ENCODE measurements around the gene COPS7A.
"Not testable (repeated sequence)": the region's sequence is repeated elsewhere in the genome, so short reads cannot be mapped to it uniquely, and the experiment has no call there.

The COPS7A gene

GRCh38 chr12:6703631-6704030 lies 20.2 kb upstream of the COPS7A start:
- DNase-seq, result no peak

DNA sequence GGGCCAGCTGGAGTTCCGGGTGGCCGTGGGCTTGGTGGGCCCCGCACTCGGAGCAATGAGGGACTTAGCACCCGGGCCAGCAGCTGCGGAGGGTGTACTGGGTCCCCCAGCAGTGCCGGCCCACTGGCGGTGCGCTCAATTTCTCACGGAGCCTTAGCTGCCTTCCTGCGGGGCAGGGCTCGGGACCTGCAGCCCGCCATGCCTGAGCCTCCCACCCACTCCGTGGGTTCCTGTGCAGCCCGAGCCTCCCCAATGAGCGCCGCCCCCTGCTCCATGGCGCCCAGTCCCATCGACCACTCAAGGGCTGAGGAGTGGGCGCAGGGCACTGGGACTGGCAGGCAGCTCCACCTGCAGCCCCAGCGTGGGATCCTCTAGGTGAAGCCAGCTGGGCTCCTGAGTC lies 15.5 kb upstream of the COPS7A start:
- not testable (repeated sequence) for DNase-seq

DNA sequence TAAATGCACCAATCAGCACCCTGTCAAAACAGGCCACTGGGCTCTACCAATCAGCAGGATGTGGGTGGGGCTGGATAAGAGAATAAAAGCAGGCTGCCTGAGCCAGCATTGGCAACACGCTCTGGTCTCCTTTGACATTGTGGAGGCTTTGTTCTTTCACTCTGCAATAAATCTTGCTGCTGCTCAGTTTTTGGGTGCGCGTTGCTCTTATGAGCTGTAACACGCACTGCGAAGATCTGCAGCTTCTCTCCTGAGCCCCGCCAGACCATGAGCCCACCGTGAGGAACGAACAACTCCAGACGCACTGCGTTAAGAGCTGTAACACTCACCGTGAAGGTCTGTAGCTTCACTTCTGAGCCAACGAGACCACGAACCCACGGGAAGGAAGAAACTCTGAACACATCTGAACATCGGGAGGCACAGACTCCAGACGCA lies 14.9 kb upstream of the COPS7A start:
- peak; percentile 38 for DNase-seq

- not testable (repeated sequence) for DNase-seq
These were observed 7.6 kb upstream of the COPS7A start for GRCh38 chr12:6716031-6716873.

GRCh38 chr12:6716874-6717437 lies 6.9 kb upstream of the COPS7A start:
- no peak for DNase-seq

DNA sequence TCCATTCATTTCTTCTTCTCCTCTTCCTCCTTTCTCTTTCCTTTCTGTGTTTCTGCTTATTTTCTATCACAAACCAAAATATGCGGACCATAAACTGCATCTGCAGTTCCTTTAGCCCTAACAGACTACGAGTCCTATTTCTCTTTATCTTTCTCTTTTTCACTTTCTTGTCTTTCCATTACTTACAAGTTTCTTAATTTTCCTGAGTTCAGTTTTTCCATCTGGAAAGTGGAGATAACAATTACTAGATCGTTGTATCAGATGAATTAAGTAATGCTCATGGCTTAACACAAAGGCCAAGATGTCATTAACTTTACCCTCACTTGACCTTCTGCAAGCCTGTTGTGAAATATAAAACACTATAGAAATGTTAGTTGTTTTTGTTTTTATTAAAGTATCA lies 983 bp upstream of the COPS7A start:
- DNase-seq, result no peak

GRCh38 chr12:6724409-6724797 lies 557 bp downstream of the COPS7A start:
- peak; percentile 42 for DNase-seq

DNA sequence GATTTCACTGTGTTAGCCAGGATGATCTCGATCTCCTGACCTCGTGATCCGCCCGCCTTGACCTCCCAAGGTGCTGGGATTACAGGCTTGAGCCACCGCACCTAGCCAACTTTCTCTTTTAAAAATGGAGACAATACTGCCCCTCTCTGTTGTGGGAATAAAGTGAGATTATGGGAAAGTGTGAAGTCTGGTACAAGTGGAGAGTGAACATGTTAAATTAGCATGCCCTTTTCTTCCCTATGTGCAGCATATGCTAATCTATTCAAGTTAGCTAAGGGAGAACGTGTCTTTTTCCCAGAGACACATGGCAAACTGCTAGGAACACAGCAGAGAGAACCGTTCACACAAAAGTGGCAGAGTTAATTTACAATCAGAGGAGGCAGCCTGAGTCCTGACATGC lies 1.5 kb downstream of the COPS7A start:
- no peak for DNase-seq

DNA sequence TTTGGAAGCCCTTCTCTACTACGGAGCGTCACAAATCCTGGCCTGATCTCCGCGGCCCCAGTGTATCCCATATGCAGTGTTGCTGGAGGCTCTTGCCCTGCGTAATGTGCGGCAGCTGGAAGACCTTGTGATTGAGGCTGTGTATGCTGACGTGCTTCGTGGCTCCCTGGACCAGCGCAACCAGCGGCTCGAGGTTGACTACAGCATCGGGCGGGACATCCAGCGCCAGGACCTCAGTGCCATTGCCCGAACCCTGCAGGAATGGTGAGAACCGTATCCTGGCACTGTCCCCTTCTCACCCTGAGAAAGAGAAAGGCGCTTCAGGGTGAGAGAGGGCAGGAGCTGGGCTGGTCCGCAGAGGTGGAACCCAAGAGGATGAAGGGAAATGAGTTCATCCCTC lies 5.3 kb downstream of the COPS7A start:
- DNase-seq, result no peak

GRCh38 chr12:6730169-6730568 lies 6.3 kb downstream of the COPS7A start:
- DNase-seq, result no peak

- no peak for DNase-seq
These were observed 10.9 kb downstream of the COPS7A start for GRCh38 chr12:6734506-6735387.

GRCh38 chr12:6735448-6736191 lies 11.8 kb downstream of the COPS7A start:
- peak; percentile 50 for DNase-seq

GRCh38 chr12:6736754-6737153 lies 12.9 kb downstream of the COPS7A start:
- DNase-seq, result no peak

DNA sequence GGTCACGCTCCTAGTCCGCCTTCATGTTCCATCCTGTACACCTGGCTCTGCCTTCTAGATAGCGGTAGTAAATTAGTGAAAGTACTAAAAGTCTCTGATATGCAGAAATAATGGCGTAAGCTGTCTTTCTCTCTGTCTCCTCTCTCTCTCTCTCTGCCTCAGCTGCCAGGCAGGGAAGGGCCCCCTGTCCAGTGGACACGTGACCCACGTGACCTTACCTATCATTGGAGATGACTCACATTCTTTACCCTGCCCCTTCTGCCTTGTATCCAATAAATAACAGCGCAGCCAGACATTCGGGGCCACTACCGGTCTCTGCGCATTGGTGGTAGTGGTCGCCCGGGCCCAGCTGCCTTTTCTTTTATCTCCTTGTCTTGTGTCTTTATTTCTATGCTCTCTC lies 18.2 kb downstream of the COPS7A start:
- DNase-seq, result not testable (repeated sequence)

DNA sequence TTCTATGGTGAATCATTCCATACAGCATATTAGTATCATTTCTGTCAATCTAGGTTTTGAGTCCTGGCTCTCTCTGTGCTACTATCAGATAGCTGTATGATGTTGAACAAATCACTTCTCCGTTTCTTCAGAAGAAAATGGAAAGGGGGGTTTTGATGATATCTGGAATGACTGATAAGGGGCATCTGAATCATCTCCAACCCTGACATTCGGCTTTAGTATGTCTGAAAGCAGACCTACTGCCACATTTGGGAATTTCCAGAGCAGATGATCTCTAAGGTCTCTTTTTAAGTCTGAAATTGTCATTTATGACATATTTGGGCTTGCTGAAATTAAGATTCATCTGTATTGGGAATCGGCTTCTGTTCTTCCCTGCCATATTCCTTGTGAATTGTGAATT lies 19.0 kb downstream of the COPS7A start:
- DNase-seq, result no peak

- not testable (repeated sequence) for DNase-seq
These were observed 19.5 kb downstream of the COPS7A start for GRCh38 chr12:6743300-6743699.

GRCh38 chr12:6745741-6746525 lies 22.1 kb downstream of the COPS7A start:
- DNase-seq, result peak; percentile 28

- DNase-seq, result no peak
These were observed 23.4 kb downstream of the COPS7A start for GRCh38 chr12:6747216-6747615.

GRCh38 chr12:6748761-6749160 lies 24.9 kb downstream of the COPS7A start:
- no peak for DNase-seq

DNA sequence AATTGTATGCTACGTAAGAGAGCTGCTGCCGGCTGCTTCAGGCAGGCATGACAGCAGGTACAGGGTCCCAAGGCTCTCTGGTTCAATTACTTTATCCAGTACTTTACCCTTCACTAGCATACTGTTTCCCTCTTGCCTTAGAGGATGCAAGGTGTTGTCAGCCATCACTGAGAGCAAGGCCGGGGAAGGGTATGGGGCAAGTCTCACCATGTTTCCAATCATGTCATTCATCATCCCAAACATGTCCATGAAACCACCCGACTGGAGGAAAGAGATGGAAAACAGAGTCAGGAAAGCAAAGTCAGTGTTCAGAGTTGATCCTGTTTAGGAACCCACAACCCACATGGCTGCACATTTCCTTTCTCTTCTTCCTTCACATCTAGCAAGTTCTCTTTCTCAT lies 26.7 kb downstream of the COPS7A start:
- DNase-seq, result no peak

DNA sequence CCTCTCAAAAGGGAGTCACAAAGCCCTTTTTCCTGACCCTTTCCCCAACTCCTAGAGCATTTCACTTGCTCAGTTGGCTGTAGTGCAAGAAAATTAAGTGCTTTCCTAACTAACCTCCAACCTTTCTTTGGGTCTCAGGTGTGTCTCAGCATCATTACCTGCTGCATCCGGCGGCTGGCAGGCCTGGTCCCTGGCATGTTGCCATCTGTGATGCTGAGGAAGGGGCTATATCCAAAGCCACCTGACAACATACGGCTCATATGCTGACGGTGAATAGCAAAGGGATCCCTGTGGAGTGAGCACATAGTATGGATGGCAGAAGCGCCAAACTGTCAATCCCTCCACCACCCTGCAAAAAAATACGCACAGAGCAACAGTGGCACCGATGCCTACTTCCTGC lies 27.9 kb downstream of the COPS7A start:
- DNase-seq, result no peak

All from activated CD4-positive, alpha-beta T cell treated with anti-CD3 and anti-CD28 coated beads, Interleukin-10, Interleukin-2, amounts not matched to agents 100 ng/mL and 50 ng/mL, durations not matched to agents 16 hours and 8 hours (primary cell).